ENCODE measurements around the gene NFIA. TPM values are rescaled to one million over a fixed set of nuclear protein-coding genes. Genes with fewer than 3 reads are reported as not detected.

The NFIA gene
- polyA plus RNA-seq, 1 donor (not counting 4 experiments of a cell fraction or from before 2014, with no cell fraction given) = 14.7 TPM

DNA sequence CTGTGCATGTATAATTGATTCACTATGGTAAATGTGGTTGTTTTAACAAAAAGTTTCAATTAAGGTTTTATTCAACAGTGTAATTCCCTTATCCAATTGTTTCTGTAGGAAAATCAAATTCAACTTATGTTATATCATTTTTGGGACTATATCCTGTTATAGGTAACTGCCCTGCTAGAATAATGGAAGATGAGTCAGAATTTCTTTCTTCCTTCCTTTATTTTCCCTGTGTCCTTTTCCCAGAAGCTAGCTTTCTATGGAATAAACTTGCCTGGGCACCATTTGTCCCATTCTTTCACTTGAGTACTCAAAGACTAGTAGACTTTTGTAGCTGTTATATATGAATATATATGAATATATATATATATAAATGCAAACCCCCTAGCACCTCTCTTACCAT lies 341.3 kb downstream of the NFIA start:
- Histone ChIP-seq H3K27ac (ENCODE audit: control insufficient read depth, insufficient read depth, low read length) (no peak overlapping the region), H3K36me3 (ENCODE audit: control insufficient read depth in 2 of 2, extremely low read depth in 1 of 2, insufficient read depth in 2 of 2, low read length in 2 of 2) (peaks cover 0 to 2% of the 10 kb centered on the region in 2 experiments), H3K4me3 (ENCODE audit: control insufficient read depth in 2 of 3, extremely low read depth in 1 of 3, insufficient read depth in 2 of 3, low read depth in 1 of 3, low read length in 3 of 3) (no peak overlapping the region), H4K20me1 (ENCODE audit: control insufficient read depth, extremely low read depth, insufficient read depth, low read length) (no peaks in the 10 kb centered on the region), H2AFZ (ENCODE audit: control insufficient read depth, low read length) (no peak overlapping the region), H3K79me2 (ENCODE audit: control insufficient read depth, insufficient read depth, low read length) (no peaks in the 10 kb centered on the region), H3K9me3 (ENCODE audit: control insufficient read depth, low read depth, low read length) (no peaks in the 10 kb centered on the region), H3K9ac (ENCODE audit: control insufficient read depth, extremely low read depth, insufficient read depth, low read length) (no peak overlapping the region), H3K9me1 (ENCODE audit: control insufficient read depth, extremely low read depth, insufficient read depth, low read length) (no peaks in the 10 kb centered on the region), H3K4me2 (ENCODE audit: control insufficient read depth, extremely low read depth, insufficient read depth, low read depth, low read length) (peak overlapping the region; percentile 52), H3K4me1 (ENCODE audit: control insufficient read depth, extremely low read depth, insufficient read depth, low read length) (peaks cover 13% of the 10 kb centered on the region), H3K27me3 (ENCODE audit: control insufficient read depth, extremely low read depth, insufficient read depth, low read length) (no peaks in the 10 kb centered on the region)
- FAIRE-seq = no peak
- TF ChIP-seq CTCF (optimal IDR thresholded peaks at IDR 0.05 in 1 of 3, IDR thresholded peaks at IDR 0.05 in 1 of 3, conservative IDR thresholded peaks at IDR 0.05 in 1 of 3; ENCODE audit: extremely low read depth in 1 of 3, insufficient read depth in 2 of 3, low read length in 3 of 3) = no peak
- no peak for TF ChIP-seq EZH2 (IDR thresholded peaks at IDR 0.05; ENCODE audit: low read length)
- dilution Hi-C loops (cut with MboI; ENCODE audit: extremely low pct_ligation_motif_present, low sequenced_read_pairs) = no loop called here
- no peak for DNase-seq (ENCODE audit: low read depth, low spot score)

DNA sequence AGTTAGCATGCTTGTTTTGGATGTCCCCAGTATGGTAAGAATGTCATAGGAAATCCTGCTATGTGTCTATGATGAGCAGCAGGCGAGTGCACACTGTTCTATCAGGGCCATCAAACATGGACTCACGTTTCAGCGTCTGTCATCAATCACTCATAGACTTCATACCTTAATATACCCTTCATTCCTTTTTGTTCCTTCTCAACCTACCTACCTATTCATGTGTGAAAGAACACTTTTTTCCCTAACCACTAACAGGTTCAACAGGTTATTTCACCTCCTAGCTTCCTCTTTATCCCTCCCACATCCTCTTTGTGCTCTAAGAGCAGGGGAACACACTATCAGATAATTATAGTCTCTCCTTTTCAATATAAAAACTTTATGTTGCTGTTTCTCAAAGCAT lies 342.0 kb downstream of the NFIA start:
- no peak for DNase-seq (ENCODE audit: low read depth, low spot score)
- Histone ChIP-seq H4K20me1 (ENCODE audit: control insufficient read depth, extremely low read depth, insufficient read depth, low read length) (no peaks in the 10 kb centered on the region), H3K27me3 (ENCODE audit: control insufficient read depth, extremely low read depth, insufficient read depth, low read length) (no peaks in the 10 kb centered on the region), H3K9me1 (ENCODE audit: control insufficient read depth, extremely low read depth, insufficient read depth, low read length) (no peaks in the 10 kb centered on the region), H3K9me3 (ENCODE audit: control insufficient read depth, low read depth, low read length) (no peaks in the 10 kb centered on the region), H3K36me3 (ENCODE audit: control insufficient read depth in 2 of 2, extremely low read depth in 1 of 2, insufficient read depth in 2 of 2, low read length in 2 of 2) (peaks cover 0 to 2% of the 10 kb centered on the region in 2 experiments), H3K4me1 (ENCODE audit: control insufficient read depth, extremely low read depth, insufficient read depth, low read length) (peaks cover 13% of the 10 kb centered on the region), H3K4me3 (ENCODE audit: control insufficient read depth in 2 of 3, extremely low read depth in 1 of 3, insufficient read depth in 2 of 3, low read depth in 1 of 3, low read length in 3 of 3) (no peak overlapping the region), H3K79me2 (ENCODE audit: control insufficient read depth, insufficient read depth, low read length) (no peaks in the 10 kb centered on the region), H3K9ac (ENCODE audit: control insufficient read depth, extremely low read depth, insufficient read depth, low read length) (no peak overlapping the region), H3K4me2 (ENCODE audit: control insufficient read depth, extremely low read depth, insufficient read depth, low read depth, low read length) (peak overlapping the region; percentile 52), H3K27ac (ENCODE audit: control insufficient read depth, insufficient read depth, low read length) (no peak overlapping the region), H2AFZ (ENCODE audit: control insufficient read depth, low read length) (no peak overlapping the region)
- dilution Hi-C loops (cut with MboI; ENCODE audit: extremely low pct_ligation_motif_present, low sequenced_read_pairs) = no loop called here
- TF ChIP-seq CTCF (optimal IDR thresholded peaks at IDR 0.05 in 1 of 3, IDR thresholded peaks at IDR 0.05 in 1 of 3, conservative IDR thresholded peaks at IDR 0.05 in 1 of 3; ENCODE audit: extremely low read depth in 1 of 3, insufficient read depth in 2 of 3, low read length in 3 of 3) (no peak), EZH2 (IDR thresholded peaks at IDR 0.05; ENCODE audit: low read length) (no peak)
- peak; percentile 82 for FAIRE-seq
